ENCODE measurements around the gene ITPKB.

DNA sequence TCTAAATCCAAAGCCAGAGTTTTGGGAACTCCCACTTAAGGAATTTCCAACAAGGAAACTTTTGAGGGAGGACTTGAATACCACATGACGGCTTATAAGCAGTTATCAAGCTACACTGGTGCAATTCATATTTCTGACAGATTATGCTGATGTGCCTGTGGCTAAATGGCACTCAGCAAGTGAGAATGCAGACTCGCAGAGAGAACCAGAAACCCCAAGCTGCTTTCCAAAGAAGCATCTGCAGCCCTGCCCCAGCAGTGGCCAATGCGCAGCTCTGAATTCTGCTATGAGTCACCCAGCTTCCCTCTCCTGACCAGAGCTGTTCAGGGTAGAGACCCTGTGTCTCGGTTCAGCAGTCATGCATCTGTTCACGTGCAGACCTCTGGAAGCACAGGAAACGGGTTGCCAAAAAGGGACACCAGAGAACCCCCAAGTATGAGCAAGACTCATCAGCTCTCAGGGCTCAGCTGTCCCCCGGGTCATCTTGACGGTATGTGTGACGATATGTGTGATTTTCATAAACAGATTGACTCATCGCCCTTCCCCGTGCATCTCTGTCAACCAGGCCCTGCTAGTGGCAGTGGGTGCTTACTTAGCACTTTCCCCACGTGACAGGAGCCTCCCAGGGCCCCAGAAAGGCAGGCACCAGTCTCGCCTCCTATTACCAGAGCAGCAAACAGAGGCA is 76.3 kb downstream of the ITPKB start:
- TF ChIP-seq, protein P1, sequence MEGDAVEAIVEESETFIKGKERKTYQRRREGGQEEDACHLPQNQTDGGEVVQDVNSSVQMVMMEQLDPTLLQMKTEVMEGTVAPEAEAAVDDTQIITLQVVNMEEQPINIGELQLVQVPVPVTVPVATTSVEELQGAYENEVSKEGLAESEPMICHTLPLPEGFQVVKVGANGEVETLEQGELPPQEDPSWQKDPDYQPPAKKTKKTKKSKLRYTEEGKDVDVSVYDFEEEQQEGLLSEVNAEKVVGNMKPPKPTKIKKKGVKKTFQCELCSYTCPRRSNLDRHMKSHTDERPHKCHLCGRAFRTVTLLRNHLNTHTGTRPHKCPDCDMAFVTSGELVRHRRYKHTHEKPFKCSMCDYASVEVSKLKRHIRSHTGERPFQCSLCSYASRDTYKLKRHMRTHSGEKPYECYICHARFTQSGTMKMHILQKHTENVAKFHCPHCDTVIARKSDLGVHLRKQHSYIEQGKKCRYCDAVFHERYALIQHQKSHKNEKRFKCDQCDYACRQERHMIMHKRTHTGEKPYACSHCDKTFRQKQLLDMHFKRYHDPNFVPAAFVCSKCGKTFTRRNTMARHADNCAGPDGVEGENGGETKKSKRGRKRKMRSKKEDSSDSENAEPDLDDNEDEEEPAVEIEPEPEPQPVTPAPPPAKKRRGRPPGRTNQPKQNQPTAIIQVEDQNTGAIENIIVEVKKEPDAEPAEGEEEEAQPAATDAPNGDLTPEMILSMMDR (IDR thresholded peaks at IDR 0.05) = no peak
- peak; percentile 28 to 39 for TF ChIP-seq POLR2A (IDR thresholded peaks at IDR 0.05)
